GM12878 (cell line): ENCODE results near the gene LETM1. TPM values are rescaled to one million over a fixed set of nuclear protein-coding genes. Genes with fewer than 3 reads are reported as not detected.
A peak's percentile ranks its signal among the peaks of the same experiment; 100 is the strongest.

ENCODE experiments used
- BCL3 ChIP-seq: IDR thresholded peaks from 2 replicates; pipeline ENCODE4 v1.6.1; 2011; ENCODE audit warnings: borderline replicate concordance, low read depth, mild to moderate bottlenecking, moderate library complexity, low read length; ENCODE audit not compliant: insufficient read depth, poor library complexity, severe bottlenecking
- E4F1 ChIP-seq: fragments of 450-650 bp; IDR thresholded peaks from 2 replicates; pipeline ENCODE4 v1.6.1; 2018; ENCODE audit warnings: borderline replicate concordance, mild to moderate bottlenecking; ENCODE audit not compliant: partially characterized antibody
- GABPA ChIP-seq: IDR thresholded peaks from 2 replicates; pipeline ENCODE4 v1.6.1; 2014; ENCODE audit warnings: antibody characterized with exemption, low read depth, mild to moderate bottlenecking, inconsistent platforms
- KAT2A ChIP-seq: conservative IDR thresholded peaks from 2 replicates; pipeline ENCODE4 v1.6.1; 2011; ENCODE audit warnings: low read depth, low read length; ENCODE audit not compliant: control insufficient read depth
- MAX ChIP-seq: IDR thresholded peaks from 2 replicates; pipeline ENCODE4 v1.6.1; 2012; ENCODE audit warnings: low read depth, low read length, improper control_type of control experiment
- MXI1 ChIP-seq: fragments of 150-350 bp; IDR thresholded peaks from 2 replicates; pipeline ENCODE4 v1.6.1; 2011; ENCODE audit warnings: low read depth, mild to moderate bottlenecking, inconsistent platforms, low read length, improper control_type of control experiment
- MYC ChIP-seq: IDR thresholded peaks from 2 replicates; pipeline ENCODE4 v1.6.1; 2011; ENCODE audit warnings: mild to moderate bottlenecking, low read length, moderate library complexity, inconsistent platforms; ENCODE audit not compliant: insufficient read depth, insufficient replicate concordance, insufficient read length, severe bottlenecking
- NRF1 ChIP-seq: conservative IDR thresholded peaks from 2 replicates; pipeline ENCODE4 v1.6.1; 2011; ENCODE audit warnings: mild to moderate bottlenecking, low read depth, low read length, improper control_type of control experiment
- SKIL ChIP-seq: fragments of 450-650 bp; IDR thresholded peaks from 2 replicates; pipeline ENCODE4 v1.6.1; 2017; ENCODE audit warnings: mild to moderate bottlenecking, low read depth, inconsistent platforms; ENCODE audit not compliant: poor library complexity, severe bottlenecking
- SMAD5 ChIP-seq: IDR thresholded peaks from 2 replicates; pipeline ENCODE4 v1.6.1; 2016; ENCODE audit warnings: antibody characterized with exemption, low read depth
- SREBF1 ChIP-seq: IDR thresholded peaks from 2 replicates; pipeline ENCODE4 v1.6.1; 2012; ENCODE audit warnings: mild to moderate bottlenecking, low read length
- SUPT20H ChIP-seq: IDR thresholded peaks from 2 replicates; pipeline ENCODE4 v1.6.1; 2011; ENCODE audit warnings: low read depth, mild to moderate bottlenecking, low read length, moderate library complexity, borderline replicate concordance; ENCODE audit not compliant: control insufficient read depth
- ZBTB11 ChIP-seq: fragments of 450-650 bp; formaldehyde crosslinking; IDR thresholded peaks from 2 replicates; pipeline ENCODE4 v1.5.0; 2022; ENCODE audit warnings: mild to moderate bottlenecking, missing genetic modification characterization
- ZNF24 ChIP-seq: fragments of 450-650 bp; IDR thresholded peaks from 2 replicates; pipeline ENCODE4 v1.6.1; 2017; ENCODE audit warnings: antibody characterized with exemption, mild to moderate bottlenecking
- ZNF687 ChIP-seq: fragments of 450-650 bp; IDR thresholded peaks from 2 replicates; pipeline ENCODE4 v1.6.1; 2017; ENCODE audit warnings: mild to moderate bottlenecking, moderate library complexity
- polyA plus RNA-seq, 11 experiments: library from polyadenylated mRNA; depleted of rRNA in 4 of 11; unstranded in 6 of 11; stranded (reverse) in 5 of 11; fragments of >200 nt; fragmentation: Nextera tagmentation in 4 of 11; fragmentation: Illumina TruSeq in 1 of 11; extraction: Ambion mirVana in 4 of 11; extraction: Trizol in 1 of 11; gene quantifications; 1 replicate in 1 of 11; 2 replicates in 10 of 11; pipeline versions ENCODE4 v1.2.1 to v1.2.3, GENCODE V29; 2011 to 2016; ENCODE audit warnings: inconsistent platforms in 2 of 11, missing spikeins in 2 of 11, low read depth in 1 of 11
- total RNA-seq, 4 experiments: library from RNA; depleted of rRNA in 3 of 4; stranded (reverse); fragments of >200 nt in 3 of 4; fragmentation: Illumina TruSeq in 1 of 4; extraction: Trizol in 1 of 4; gene quantifications; 2 replicates each; pipeline versions ENCODE4 v1.2.1 to v1.2.3, GENCODE V29; 2013 to 2021

Gene LETM1
- total and polyA plus RNA-seq, 10 of the 15 experiments (the other 5 are each of a cell fraction or from before 2014, with no cell fraction given): 2.6 to 65.2 (median 30.2) TPM

- no peak for TF ChIP-seq ZNF687
- 0 out of 2 replicates have a peak, but pooled peaks have one; percentile 20 for TF ChIP-seq MXI1
- TF ChIP-seq SUPT20H: no peak
- no peak for TF ChIP-seq E4F1
- TF ChIP-seq GABPA: no peak
- TF ChIP-seq MYC: no peak
- no peak for TF ChIP-seq ZNF24
- no peak for TF ChIP-seq NRF1
- TF ChIP-seq ZBTB11 (CRISPR knock-in tag): no peak
- 0 out of 2 replicates have a peak, but pooled peaks have one; percentile 39 for TF ChIP-seq SMAD5
- TF ChIP-seq MAX: no peak
- TF ChIP-seq SREBF1: no peak
- TF ChIP-seq KAT2A: no peak
- no peak for TF ChIP-seq BCL3
- no peak for TF ChIP-seq SKIL
Observed at GRCh38 chr4:1872870-1873269, 16.9 kb upstream of the LETM1 start (continued).
